KOPT-K1 (cell line): ENCODE measurements around the gene GFOD1.
A peak's percentile ranks its signal among the peaks of the same experiment; 100 is the strongest.
"Not testable (repeated sequence)": the region's sequence is repeated elsewhere in the genome, so short reads cannot be mapped to it uniquely, and the experiment has no call there.

Source experiments
- H3K27ac ChIP-seq: fragments of 200-600 bp; sonication (generic); 2 replicates; pipeline ENCODE4 v1.5.1; 2016; ENCODE audit warnings: antibody characterized with exemption, mild to moderate bottlenecking, low read depth, low read length; ENCODE audit not compliant: poor library complexity, severe bottlenecking
- H3K36me3 ChIP-seq: fragments of 200-600 bp; sonication (generic); 2 replicates; pipeline ENCODE4 v1.5.1; 2017; ENCODE audit warnings: antibody characterized with exemption, mild to moderate bottlenecking, low read length, moderate library complexity; ENCODE audit not compliant: insufficient read depth
- H3K9me3 ChIP-seq: fragments of 200-600 bp; sonication (generic); 2 replicates; pipeline ENCODE4 v1.5.1; 2017; ENCODE audit warnings: antibody characterized with exemption, low read length, mild to moderate bottlenecking; ENCODE audit not compliant: insufficient read depth, poor library complexity, severe bottlenecking

The GFOD1 gene

DNA sequence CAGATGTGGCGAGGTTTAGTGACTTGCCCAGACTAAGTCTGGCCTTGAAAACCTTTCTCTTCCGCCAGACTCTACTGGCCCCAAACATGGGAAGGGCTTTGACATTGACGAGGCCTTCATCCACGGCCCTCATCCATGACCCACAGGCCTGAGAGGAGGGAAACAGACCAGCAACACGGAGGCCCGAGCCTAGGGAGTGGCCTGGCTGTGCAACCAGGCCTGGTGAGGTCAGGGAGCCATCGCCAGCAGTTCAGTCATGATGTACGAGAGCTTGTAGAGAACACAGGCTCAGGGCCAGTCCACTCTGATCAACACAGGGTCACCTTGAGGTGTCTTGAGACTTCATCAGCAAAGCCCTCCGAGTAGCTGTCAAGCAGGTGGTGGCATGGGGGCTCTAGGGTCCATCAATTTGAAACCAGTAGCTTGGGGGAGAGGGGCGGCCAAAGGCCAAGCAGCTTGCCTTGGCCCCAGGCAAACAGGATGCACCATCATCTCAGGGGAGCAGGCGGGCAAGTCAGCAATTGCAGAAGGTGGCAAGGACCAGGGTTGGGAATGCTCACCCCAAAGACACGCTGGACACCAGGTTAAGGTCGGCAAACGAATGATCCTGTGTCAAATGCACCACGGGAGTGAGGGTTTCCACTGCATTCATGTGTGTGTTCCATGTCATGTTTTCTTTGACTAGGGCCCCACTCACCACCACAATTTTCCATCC is 36.1 kb downstream of the GFOD1 start:
- Histone ChIP-seq H3K9me3 (no peaks in the 10 kb centered on the region), H3K36me3 (no peaks in the 10 kb centered on the region), H3K27ac (no peak overlapping the region)

DNA sequence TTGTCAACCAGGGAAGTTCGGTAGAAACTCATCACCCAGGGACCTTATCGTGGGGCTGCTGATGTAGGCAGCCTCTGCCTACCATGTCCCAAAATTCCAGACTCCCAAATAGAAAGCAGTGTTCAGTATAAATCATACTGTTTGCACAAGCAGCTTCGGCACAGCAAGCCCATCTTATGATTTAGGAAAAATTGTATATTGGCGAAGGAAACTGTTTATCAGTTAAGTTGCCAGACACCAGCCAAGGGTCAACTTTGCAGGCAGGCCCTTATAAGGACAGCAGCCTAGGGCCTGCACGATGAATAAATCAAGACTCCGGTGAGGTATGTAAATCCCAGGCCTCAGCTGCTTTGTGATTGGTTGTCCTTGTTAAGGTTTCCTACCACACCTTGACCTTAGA is 36.8 kb downstream of the GFOD1 start:
- H3K36me3 ChIP-seq = no peaks in the 10 kb centered on the region
- no peak overlapping the region for H3K27ac ChIP-seq
- no peaks in the 10 kb centered on the region for H3K9me3 ChIP-seq

DNA sequence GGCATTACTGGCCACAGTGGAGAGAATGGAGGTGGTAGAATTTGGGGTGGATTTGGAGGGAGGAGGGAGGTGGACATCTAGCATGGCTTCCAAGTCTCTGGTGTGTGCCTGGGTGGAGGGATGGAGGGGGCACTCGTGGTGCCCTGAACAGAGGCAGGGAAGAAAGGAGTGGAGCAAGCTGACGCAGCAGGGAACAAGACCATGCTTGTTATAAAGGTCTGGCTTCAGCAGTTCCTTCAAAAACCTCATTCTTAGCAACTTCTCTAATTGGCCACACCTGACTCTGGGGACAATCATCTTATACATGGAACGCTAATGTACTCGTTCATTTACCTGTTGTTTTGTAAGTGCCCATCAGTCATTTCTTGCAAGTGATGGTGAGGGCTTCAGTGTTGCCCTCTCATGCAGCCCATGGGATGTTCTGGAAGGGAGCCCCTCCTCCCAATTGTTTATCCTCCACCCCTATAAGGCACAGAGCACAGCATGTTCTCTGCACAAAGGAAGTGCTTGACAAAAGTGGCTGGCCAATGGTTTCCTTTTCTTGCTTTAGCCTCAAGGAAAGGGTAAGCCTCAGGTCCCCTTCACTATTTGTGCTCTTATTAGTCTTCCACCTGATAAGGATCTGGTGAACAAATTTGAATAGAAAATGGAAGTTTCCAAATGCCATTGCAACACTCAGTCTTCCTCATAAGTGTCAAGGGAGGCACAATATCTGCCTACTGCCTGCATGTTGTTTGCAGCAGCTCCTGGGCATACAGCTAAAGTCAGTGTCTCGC is 39.3 kb downstream of the GFOD1 start:
- no peak overlapping the region for H3K27ac ChIP-seq
- H3K9me3 ChIP-seq = no peaks in the 10 kb centered on the region
- H3K36me3 ChIP-seq = no peaks in the 10 kb centered on the region

DNA sequence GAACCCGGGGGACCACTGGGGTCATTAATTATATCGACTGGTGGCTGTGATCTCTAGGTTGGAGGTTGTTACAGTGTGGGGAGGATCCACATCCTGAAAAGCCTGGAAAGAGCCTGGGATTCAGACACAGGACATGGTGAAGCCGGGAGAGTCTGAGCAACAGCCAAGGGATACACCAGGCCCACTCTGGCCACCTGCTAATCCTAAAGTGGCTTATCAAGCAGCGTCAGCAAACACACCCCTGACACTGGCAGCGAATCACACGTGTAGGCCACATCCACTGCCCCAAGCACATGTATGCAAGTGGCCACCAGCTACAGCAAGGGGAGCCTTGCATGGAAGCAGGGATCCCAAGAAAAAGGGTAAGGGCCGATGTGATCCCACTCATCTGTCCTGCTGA is 41.0 kb downstream of the GFOD1 start:
- no peaks in the 10 kb centered on the region for H3K36me3 ChIP-seq
- no peak overlapping the region for H3K27ac ChIP-seq
- H3K9me3 ChIP-seq = no peaks in the 10 kb centered on the region

DNA sequence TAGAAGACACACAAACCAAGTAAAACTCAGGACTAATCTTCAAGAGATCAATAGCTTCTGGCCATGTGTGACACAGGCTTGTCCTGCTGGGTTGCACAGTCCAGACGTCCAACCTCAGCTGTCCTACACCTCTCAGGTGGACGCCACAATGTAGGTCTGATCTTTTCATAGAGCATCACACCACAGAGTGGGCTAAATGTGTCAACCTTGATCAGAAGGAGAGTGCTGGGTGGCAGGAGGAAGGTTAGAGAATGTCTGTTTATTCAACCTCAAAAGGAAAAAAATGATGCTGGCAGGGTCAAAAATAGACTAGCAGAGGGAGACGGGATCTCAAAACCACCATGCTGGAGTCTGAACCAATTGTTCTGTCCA is 41.7 kb downstream of the GFOD1 start:
- H3K27ac ChIP-seq = no peak overlapping the region

DNA sequence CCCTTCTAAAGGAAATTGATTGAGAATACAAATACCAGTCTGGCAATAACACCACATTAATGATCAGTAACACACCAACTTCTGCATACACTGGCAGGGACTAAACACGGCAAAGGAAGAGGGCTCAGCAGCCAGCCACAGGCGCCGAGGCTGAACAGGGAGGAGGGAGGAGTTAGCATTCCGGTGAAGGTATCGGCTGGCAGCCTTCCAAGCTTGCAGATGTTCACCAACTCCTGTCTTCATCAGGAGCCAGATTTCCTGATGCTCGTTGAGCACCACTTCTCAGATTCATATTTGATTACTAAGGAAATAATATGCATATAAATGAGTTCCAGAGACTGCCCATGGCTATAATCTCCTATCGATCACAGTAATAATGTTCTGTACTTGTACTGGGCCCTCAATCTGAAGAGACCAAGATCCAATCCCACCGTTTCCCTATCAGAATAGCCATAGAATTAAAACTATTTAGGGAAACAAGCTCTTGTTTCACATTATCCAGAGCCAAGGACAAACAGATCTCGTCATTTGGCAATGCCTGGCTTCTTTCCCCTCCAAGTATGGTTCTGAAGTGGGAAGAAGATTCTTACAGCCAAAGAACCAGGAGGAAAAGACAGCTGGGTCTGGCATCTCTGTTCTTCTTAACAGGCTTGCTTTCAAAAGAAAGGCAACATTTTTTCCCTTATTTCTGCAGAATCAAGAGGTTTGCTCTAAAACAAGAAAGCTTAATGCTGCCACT is 42.2 kb downstream of the GFOD1 start:
- H3K36me3 ChIP-seq = no peaks in the 10 kb centered on the region
- H3K27ac ChIP-seq = no peak overlapping the region
- no peaks in the 10 kb centered on the region for H3K9me3 ChIP-seq

More for the DNA sequence above, 41.7 kb downstream of the GFOD1 start:
- Histone ChIP-seq H3K36me3 (no peaks in the 10 kb centered on the region), H3K9me3 (no peaks in the 10 kb centered on the region)

DNA sequence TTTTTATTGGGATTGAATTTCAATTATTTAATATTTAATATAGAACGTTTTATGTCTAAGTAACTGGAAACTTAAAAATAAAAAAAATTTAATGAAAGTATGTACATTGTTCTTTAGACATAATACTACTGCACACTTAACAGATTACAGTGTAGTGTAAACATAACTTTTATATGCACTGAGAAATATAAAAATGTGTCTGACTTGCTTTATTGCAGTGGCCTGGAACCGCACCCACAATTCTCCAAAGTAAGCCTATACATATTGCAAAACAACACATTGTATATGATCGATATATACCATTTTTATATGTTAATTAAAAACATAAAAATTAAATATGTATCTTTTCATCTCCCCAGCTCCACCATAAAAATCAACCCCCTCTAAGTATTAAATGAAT is 42.8 kb downstream of the GFOD1 start:
- H3K9me3 ChIP-seq = no peaks in the 10 kb centered on the region
- H3K36me3 ChIP-seq = no peaks in the 10 kb centered on the region
- no peak overlapping the region for H3K27ac ChIP-seq

DNA sequence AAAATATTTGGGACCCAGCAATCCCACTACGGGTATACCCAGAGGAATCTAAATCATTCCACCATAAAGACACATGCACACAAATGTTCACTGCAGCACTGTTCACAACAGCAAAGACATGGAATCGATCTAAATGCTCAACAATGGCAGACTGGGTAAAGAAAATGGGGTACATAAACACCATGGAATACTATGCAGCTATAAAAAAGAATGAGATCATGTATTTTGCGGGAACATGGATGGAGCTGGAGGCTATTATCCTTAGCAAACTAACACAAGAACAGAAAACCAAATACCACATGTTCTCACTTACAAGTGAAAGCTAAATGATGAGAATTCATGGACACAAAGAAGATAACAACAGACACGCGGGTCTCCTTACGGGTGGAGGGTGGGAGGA is 43.4 kb downstream of the GFOD1 start:
- H3K36me3 ChIP-seq, H3K27ac ChIP-seq, H3K9me3 ChIP-seq: not testable (repeated sequence)

DNA sequence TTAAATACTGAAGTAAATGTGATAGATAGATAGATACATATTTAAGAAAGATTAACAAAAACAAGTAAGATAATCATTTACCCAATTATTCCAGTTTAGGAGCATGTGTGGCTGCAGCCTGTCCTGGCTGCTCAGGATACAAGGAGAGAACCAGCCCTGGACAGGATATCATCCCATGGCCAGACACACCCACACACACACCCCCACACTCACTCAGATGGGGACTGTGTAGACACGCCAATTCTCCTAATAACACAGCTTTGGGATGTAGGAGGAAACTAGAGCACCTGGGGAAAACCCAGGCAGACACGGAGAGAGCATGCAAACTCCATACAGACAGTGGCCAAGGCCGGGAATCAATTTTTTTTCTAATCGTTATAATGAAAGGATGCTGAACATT is 45.6 kb downstream of the GFOD1 start:
- H3K36me3 ChIP-seq = no peaks in the 10 kb centered on the region
- H3K27ac ChIP-seq = no peak overlapping the region
- H3K9me3 ChIP-seq = no peaks in the 10 kb centered on the region

DNA sequence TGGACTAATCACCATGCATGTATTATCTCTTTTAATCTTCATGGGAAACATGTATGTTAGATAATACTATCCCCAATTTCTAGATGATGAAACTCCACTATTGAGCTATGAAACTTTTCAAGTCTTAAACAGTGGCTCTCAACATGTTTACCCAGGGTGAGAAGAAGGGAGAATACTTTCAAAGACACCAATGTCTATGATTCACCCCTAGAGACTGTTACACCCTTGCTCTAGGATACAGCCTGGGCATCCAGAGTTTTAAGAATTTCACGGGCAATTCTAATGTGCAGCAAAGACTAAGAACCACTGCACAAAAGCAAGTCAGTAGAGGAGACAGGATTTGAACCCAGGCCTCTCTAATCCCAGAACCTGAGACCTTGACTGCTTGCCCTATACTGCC is 47.8 kb downstream of the GFOD1 start:
- no peaks in the 10 kb centered on the region for H3K36me3 ChIP-seq
- peaks cover 1% of the 10 kb centered on the region for H3K9me3 ChIP-seq
- H3K27ac ChIP-seq = no peak overlapping the region

DNA sequence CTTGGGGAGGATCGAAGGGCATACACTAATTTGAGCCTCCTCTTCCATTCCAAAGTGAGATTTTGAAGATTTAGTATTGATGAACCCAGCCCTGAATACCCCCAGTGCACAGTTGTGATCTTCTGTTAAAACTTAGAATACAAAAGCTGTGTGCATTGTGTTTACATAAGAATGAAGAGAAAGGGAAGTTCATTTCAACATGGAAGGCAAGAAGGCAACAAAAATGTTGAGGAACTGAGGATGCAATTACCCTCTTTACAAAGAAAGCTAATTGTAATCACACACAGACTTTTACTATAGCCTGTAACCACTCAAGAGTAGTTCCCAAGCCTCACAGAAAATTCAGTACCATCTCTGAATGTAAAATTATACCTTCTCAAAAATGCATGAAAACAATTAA is 49.3 kb downstream of the GFOD1 start:
- H3K9me3 ChIP-seq = peaks cover 10% of the 10 kb centered on the region
- H3K27ac ChIP-seq = no peak overlapping the region
- H3K36me3 ChIP-seq = no peaks in the 10 kb centered on the region

DNA sequence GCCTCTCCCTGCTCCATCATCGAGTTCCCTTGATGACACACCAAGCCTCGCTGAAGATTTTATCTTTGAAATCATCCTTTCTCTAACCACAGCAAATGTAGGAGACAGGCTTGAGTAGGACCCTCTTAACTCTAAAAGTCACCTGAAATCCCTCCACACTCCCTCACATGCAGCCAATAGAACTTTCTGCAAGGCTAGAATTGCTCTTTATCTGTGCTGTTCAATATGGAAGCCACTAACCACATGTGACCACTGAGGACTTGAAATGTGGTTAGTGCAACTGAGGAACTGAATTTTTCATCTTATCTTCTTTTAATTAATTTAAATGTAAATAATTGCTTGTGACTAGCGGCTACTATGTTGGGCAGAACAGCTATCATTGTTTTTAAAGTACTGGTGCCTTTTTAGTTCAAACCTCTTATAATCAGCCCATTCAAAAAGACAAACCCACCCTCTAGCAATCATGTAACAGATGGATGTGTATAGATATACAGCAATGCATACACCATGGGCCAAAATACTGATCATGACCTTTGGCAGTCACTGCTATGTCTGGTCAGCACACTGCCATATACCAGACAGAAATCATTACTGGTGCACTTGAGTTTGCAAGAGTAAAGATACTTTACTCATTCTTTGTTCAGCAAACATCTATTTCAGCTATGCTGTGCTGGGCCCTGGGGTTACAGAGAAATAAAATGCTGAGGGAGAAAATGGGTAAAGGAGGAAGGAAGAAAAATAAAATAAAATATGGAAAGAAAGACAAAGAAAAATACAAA is 50.0 kb downstream of the GFOD1 start:
- no peaks in the 10 kb centered on the region for H3K36me3 ChIP-seq
- H3K27ac ChIP-seq = no peak overlapping the region
- peaks cover 10% of the 10 kb centered on the region for H3K9me3 ChIP-seq

DNA sequence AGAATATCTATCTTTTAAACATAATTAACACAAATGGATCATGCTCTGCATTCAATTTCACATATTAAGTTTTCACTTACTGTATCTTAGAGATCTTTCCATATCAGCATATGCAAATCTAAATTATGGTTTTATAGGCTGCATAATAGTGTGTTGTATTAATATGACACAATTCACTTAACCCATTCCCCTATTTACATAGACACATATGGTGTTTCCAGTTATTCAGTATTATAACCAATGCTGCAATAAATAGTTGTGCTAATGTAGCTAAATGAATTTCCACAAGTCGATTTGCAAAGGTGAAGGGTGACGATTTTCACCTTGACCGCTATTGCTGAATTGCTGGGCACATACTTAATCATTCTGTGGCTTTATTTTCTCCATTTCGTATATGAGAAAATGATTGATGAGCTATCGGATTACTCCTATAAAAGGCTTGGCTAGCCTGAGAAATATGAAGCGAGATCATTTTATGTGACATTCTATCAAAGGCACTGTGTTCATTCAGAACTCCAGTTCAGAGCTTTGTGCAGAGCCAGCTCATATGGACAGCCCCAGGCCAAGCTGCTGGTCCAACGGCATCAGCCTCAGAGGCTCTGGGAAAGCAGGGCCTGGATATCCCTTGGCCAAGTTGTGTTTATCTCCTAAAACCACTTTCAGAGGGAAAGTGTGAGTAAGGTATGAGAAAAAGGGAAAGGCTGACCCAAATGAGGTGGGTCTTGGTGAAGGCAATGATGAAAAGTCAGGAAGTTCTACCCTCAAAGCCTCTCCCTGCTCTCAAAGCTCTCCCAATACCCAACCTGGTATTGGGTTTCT is 50.8 kb downstream of the GFOD1 start:
- Histone ChIP-seq H3K27ac (peak overlapping the region; percentile 45), H3K36me3 (no peaks in the 10 kb centered on the region), H3K9me3 (peaks cover 10% of the 10 kb centered on the region)

DNA sequence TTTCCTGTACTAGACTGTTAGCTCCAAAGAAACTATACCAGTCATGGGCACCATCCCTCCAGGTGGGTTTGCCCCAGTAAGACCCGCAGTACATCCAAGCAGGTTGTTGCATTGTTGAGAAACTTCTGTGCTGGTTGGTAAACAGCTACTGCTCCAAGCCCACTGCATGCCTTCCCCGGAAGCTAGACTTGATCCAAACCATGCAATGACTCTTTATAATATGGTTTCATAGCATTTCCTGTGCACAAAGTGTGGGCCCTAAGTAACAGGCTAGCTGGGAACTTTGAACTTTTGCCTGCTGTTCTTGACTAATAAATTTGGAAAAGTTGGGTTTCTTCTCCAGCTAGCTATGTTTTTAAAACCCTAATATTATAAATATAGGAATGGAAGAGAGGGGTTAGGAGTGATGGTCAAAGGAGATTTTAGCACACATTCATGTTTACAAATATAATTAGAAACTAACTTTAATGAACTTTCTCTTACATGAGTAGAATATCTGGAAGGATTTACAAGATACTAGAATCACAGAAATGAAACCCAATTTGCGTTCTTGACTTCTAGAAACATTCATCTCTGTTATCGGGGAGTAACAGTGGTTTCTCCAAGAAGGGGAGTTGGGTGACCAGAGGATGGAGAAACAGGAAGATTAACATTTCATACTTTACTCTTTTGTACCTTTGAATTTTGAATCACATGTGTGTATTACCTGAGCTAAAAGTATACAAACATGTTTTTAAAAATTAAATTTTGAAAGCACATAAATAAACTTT is 51.7 kb downstream of the GFOD1 start:
- no peaks in the 10 kb centered on the region for H3K36me3 ChIP-seq
- peaks cover 10% of the 10 kb centered on the region for H3K9me3 ChIP-seq
- peak overlapping the region; percentile 45 for H3K27ac ChIP-seq
